Body of pancreas (tissue), 4 donors: ENCODE data around the gene SSC4D. TPM values are rescaled to one million over a fixed set of nuclear protein-coding genes. Genes with fewer than 3 reads are reported as not detected.
A peak's percentile ranks its signal among the peaks of the same experiment; 100 is the strongest.

Experiments used
- ATAC-seq: fragments of 150-250 bp; one replicate; pipeline ENCODE4 v1.9.1; 2016
- DNase-seq, 4 donors: peaks; one replicate each; pipeline ENCODE4 v3.0.0-alpha.2; 2019
- H3K27ac ChIP-seq, 4 donors: fragments of 200-600 bp; sonication (generic); 1 replicate in 3 of 4; 2 replicates in 1 of 4; pipeline versions ENCODE4 v1.5.1 to v1.6.1; 2016 to 2019; ENCODE audit warnings: mild to moderate bottlenecking in 1 of 4, mixed read lengths in 1 of 4, moderate library complexity in 1 of 4
- H3K27me3 ChIP-seq, 2 donors: fragments of 200-600 bp; sonication (generic); one replicate each; pipeline ENCODE4 v1.6.0; 2016; ENCODE audit warnings: mild to moderate bottlenecking in 1 of 2
- H3K36me3 ChIP-seq, 2 donors: fragments of 200-600 bp; sonication (generic); replicated peaks in 1 of 2; 2 replicates each; pipeline ENCODE4 v1.5.1; 2016; ENCODE audit warnings: low read depth in 2 of 2; ENCODE audit not compliant: insufficient read depth in 1 of 2
- H3K4me1 ChIP-seq: fragments of 200-600 bp; sonication (generic); one replicate; pipeline ENCODE4 v1.6.0; 2016
- H3K4me3 ChIP-seq, 2 donors: fragments of 200-600 bp; sonication (generic); 1 replicate in 1 of 2; 2 replicates in 1 of 2; pipeline ENCODE4 v1.5.1; 2016 to 2019
- H3K9me3 ChIP-seq, 3 donors: fragments of 200-600 bp; sonication (generic); 1 replicate in 2 of 3; 2 replicates in 1 of 3; pipeline ENCODE4 v1.5.1; 2016
- CTCF ChIP-seq, 7 experiments: fragments of 450-650 bp in 4 of 7; fragments of 200-600 bp in 3 of 7; sonication (generic) in 3 of 7; IDR thresholded peaks; one replicate each; pipeline ENCODE4 v1.5.1; 2016 to 2019; ENCODE audit warnings: antibody characterized with exemption in 7 of 7
- POLR2A ChIP-seq, 3 donors: fragments of 450-650 bp; IDR thresholded peaks; one replicate each; pipeline ENCODE4 v1.6.1; 2016; ENCODE audit warnings: antibody characterized with exemption in 3 of 3, mild to moderate bottlenecking in 2 of 3
- WGBS, 2 donors: methylation state at CpG; one replicate each; pipeline ENCODE4 v1.1.5; 2017; 5-methylcytosine and 5-hydroxymethylcytosine counted together
- intact Hi-C: fragments of 100-400 bp; cut with DNase I; formaldehyde crosslinking; loops from one replicate; pipeline ENCODE4 v1.15.1; 2023
- total RNA-seq, 2 donors: library from RNA; depleted of rRNA; stranded (reverse); fragments of >200 nt; gene quantifications; one replicate each; pipeline ENCODE4 v1.1.0, GENCODE V29; 2016

The SSC4D gene
- total RNA-seq, 2 donors from 2014 or later, result 3.6 to 7.6 TPM

GRCh38 chr7:76386691-76387260, 22.7 kb downstream of the SSC4D start:
- ATAC-seq (no peak), DNase-seq (no peak)
- TF ChIP-seq POLR2A (IDR thresholded peaks at IDR 0.05) (no peak), CTCF (IDR thresholded peaks at IDR 0.05) (no peak)
- H3K4me1 ChIP-seq, result peaks cover 2% of the 10 kb centered on the region
- H3K4me3 ChIP-seq, result no peak overlapping the region
- H3K27ac ChIP-seq, result no peak overlapping the region
- no peaks in the 10 kb centered on the region for H3K36me3 ChIP-seq
- 90 to 96% methylated on average over 10 to 11 of the region's 11 CpGs for WGBS, 2 donors
- H3K27me3 ChIP-seq, result no peaks in the 10 kb centered on the region
- intact Hi-C loops, result no loop called here
- no peaks in the 10 kb centered on the region for H3K9me3 ChIP-seq

- TF ChIP-seq CTCF (IDR thresholded peaks at IDR 0.05) (no peak), POLR2A (IDR thresholded peaks at IDR 0.05) (no peak)
These were observed 26.2 kb downstream of the SSC4D start for GRCh38 chr7:76383089-76383944.

GRCh38 chr7:76381814-76382213, 27.7 kb downstream of the SSC4D start:
- WGBS, 2 donors, result 88 to 94% methylated on average over 7 of the region's 7 CpGs
- Histone ChIP-seq H3K4me3 (no peak overlapping the region), H3K27me3 (no peaks in the 10 kb centered on the region), H3K9me3 (no peaks in the 10 kb centered on the region), H3K36me3 (no peaks in the 10 kb centered on the region), H3K4me1 (peaks cover 17% of the 10 kb centered on the region), H3K27ac (no peak overlapping the region)
- TF ChIP-seq CTCF (IDR thresholded peaks at IDR 0.05) (no peak), POLR2A (IDR thresholded peaks at IDR 0.05) (no peak)
- intact Hi-C loops, result no loop called here
- DNase-seq, result no peak
- ATAC-seq, result no peak

More at GRCh38 chr7:76383089-76383944, 26.2 kb downstream of the SSC4D start:
- Histone ChIP-seq H3K4me1 (peaks cover 17% of the 10 kb centered on the region), H3K9me3 (no peaks in the 10 kb centered on the region), H3K27ac (no peak overlapping the region), H3K36me3 (no peaks in the 10 kb centered on the region), H3K27me3 (no peaks in the 10 kb centered on the region), H3K4me3 (no peak overlapping the region)
- intact Hi-C loops, result no loop called here
- DNase-seq (no peak), ATAC-seq (no peak)
- 82 to 84% methylated on average over 13 of the region's 13 CpGs for WGBS, 2 donors

- ATAC-seq, result no peak
These were observed 28.9 kb downstream of the SSC4D start for GRCh38 chr7:76380623-76380966.

More at GRCh38 chr7:76380623-76380966, 28.9 kb downstream of the SSC4D start:
- intact Hi-C loops, result no loop called here
- Histone ChIP-seq H3K4me1 (peaks cover 17% of the 10 kb centered on the region), H3K9me3 (no peaks in the 10 kb centered on the region), H3K36me3 (no peaks in the 10 kb centered on the region), H3K4me3 (peak overlapping the region in 1 of 2 donors; percentile 3), H3K27ac (peak overlapping the region; percentile 87 to 94 (median 92)), H3K27me3 (no peaks in the 10 kb centered on the region)
- no peak for TF ChIP-seq POLR2A (IDR thresholded peaks at IDR 0.05)
- TF ChIP-seq CTCF (IDR thresholded peaks at IDR 0.05), result no peak
- no peak for DNase-seq
- WGBS, 2 donors, result 62 to 74% methylated on average over 7 of the region's 7 CpGs
